Heart right ventricle (tissue), 16 donors: Measurements from ENCODE around the gene MINDY4. TPM values are rescaled to one million over a fixed set of nuclear protein-coding genes. Genes with fewer than 3 reads are reported as not detected.

Source experiments
- ATAC-seq, 8 donors: fragments of 200-7000 bp; cut with Tn5 transposase; one replicate each; pipeline ENCODE4 v1.9.1; 2020; ENCODE audit warnings: mild to moderate bottlenecking in 8 of 8, moderate library complexity in 8 of 8, moderate number of reproducible peaks in 1 of 8
- DNase-seq, 2 donors: peaks; one replicate each; pipeline ENCODE4 v3.0.0-alpha.2; 2020
- H3K27ac ChIP-seq, 10 donors: fragments of 200-600 bp; sonication (generic) in 2 of 10; one replicate each; pipeline versions ENCODE4 v1.5.0 to v1.8.0; 2020 to 2022; ENCODE audit warnings: mild to moderate bottlenecking in 3 of 10
- H3K27me3 ChIP-seq, 7 donors: fragments of 200-600 bp; one replicate each; pipeline ENCODE4 v1.8.0; 2021 to 2022; ENCODE audit warnings: mild to moderate bottlenecking in 2 of 7
- H3K36me3 ChIP-seq, 9 donors: fragments of 200-600 bp; sonication (generic) in 1 of 9; one replicate each; pipeline versions ENCODE4 v1.5.0 to v1.8.0; 2020 to 2022; ENCODE audit warnings: mild to moderate bottlenecking in 2 of 9
- H3K4me1 ChIP-seq, 9 donors: fragments of 200-600 bp; sonication (generic) in 1 of 9; one replicate each; pipeline versions ENCODE4 v1.5.0 to v1.8.0; 2020 to 2022; ENCODE audit warnings: mild to moderate bottlenecking in 4 of 9
- H3K4me3 ChIP-seq, 10 donors: fragments of 200-600 bp; sonication (generic) in 2 of 10; one replicate each; pipeline versions ENCODE4 v1.5.0 to v1.8.0; 2020 to 2022; ENCODE audit warnings: mild to moderate bottlenecking in 7 of 10, moderate library complexity in 2 of 10
- H3K9me3 ChIP-seq, 11 donors: fragments of 200-600 bp in 10 of 11; sonication (generic) in 2 of 11; one replicate each; pipeline versions ENCODE4 v1.5.0 to v1.8.0; 2013 to 2022; ENCODE audit warnings: mild to moderate bottlenecking in 2 of 11, control low read depth in 1 of 11, moderate library complexity in 1 of 11
- WGBS, 2 donors: extraction: QIAGEN DNeasy Blood & Tissue Kit; methylation state at CpG; one replicate each; pipeline ENCODE4 v1.1.7; 2013; ENCODE audit warnings: inconsistent platforms in 1 of 2; 5-methylcytosine and 5-hydroxymethylcytosine counted together
- intact Hi-C, 10 donors: fragments of 100-400 bp; cut with DNase I; formaldehyde crosslinking; loops; one replicate each; pipeline versions ENCODE4 v1.11.1 to v1.14.2; 2022
- polyA plus RNA-seq, 2 donors: library from polyadenylated mRNA; stranded (reverse); fragments of 200-250 nt; gene quantifications; one replicate each; pipeline ENCODE4 v1.2.3, GENCODE V29; 2013
- total RNA-seq, 10 donors: library from RNA; stranded (reverse); fragmentation: NEBNext Ultra II Directional in 3 of 10; extraction: Animal tissue kit (Norgen Biotek cat#: 25700) in 3 of 10; gene quantifications; one replicate each; pipeline versions ENCODE4 v1.2.1 to v1.2.4, GENCODE V29; 2021 to 2023
- TF ChIP-seq, protein P1 (sequence below), 9 donors: fragments of 200-600 bp; sonication (generic) in 2 of 9; IDR thresholded peaks; one replicate each; pipeline versions ENCODE4 v1.5.0 to v1.8.0; 2021 to 2022; ENCODE audit warnings: antibody characterized with exemption in 9 of 9, mild to moderate bottlenecking in 5 of 9, moderate library complexity in 1 of 9
- donor health status: Arrhythmogenic right ventricular cardiomyopathy.
- donor health status: ischemic (EF 13 %, LVEDD 7.1; RV severe dilation, severe dysfunction).
- donor health status: healthy with polysubstance abuse.
- donor health status: DM: no; HTN: yes; CAD: no.
- donor health status: DM: no; HTN: no; CAD: no.
- donor health status: ischemic (EF 25% LVEDD 6.9; RV normal size, moderate dysfunction).
- donor health status: ischemic (EF 25% LVEDD 5.7; RV mildly dilated, moderate dysfunction).
- donor health status: healthy.
- donor health status: DM: yes; HTN: yes; CAD: no.
- donor health status: Ischemic cardiomyopathy.
- donor health status: ischemic (EF 35%, LVEDD 5.7; RV mildly dilated, moderate dysfunction).
- donor health status: nonischemic (EF 11% LVEDD 7.7; RV severe dilation, severe dysfunction).
- donor health status: DM: yes; HTN: yes; CAD: no.
- donor health status: PGD.
- donor health status: ischemic (EF 29% LVEDD 5.4; RV normal size, mild dysfunction).
- donor health status: nonischemic (EF 23%, LVEDD 6.1; RV moderate dilation, normal function).

The MINDY4 gene
- total and polyA plus RNA-seq, 12 donors, result 1.9 to 5.4 (median 2.8) TPM

GRCh38 chr7:30849565-30849964, 78.3 kb downstream of the MINDY4 start:
- DNase-seq (no peak), ATAC-seq (no peak)
- Histone ChIP-seq H3K4me3 (no peak overlapping the region), H3K36me3 (peaks cover 0 to 17% (median 0%) of the 10 kb centered on the region in 9 donors), H3K27me3 (no peaks in the 10 kb centered on the region), H3K4me1 (peaks cover 3 to 65% (median 35%) of the 10 kb centered on the region in 9 donors), H3K27ac (no peak overlapping the region), H3K9me3 (no peaks in the 10 kb centered on the region)
- 81 to 83% methylated on average over 4 of the region's 4 CpGs for WGBS, 2 donors
- intact Hi-C loops, result no loop called here
- TF ChIP-seq, protein P1, sequence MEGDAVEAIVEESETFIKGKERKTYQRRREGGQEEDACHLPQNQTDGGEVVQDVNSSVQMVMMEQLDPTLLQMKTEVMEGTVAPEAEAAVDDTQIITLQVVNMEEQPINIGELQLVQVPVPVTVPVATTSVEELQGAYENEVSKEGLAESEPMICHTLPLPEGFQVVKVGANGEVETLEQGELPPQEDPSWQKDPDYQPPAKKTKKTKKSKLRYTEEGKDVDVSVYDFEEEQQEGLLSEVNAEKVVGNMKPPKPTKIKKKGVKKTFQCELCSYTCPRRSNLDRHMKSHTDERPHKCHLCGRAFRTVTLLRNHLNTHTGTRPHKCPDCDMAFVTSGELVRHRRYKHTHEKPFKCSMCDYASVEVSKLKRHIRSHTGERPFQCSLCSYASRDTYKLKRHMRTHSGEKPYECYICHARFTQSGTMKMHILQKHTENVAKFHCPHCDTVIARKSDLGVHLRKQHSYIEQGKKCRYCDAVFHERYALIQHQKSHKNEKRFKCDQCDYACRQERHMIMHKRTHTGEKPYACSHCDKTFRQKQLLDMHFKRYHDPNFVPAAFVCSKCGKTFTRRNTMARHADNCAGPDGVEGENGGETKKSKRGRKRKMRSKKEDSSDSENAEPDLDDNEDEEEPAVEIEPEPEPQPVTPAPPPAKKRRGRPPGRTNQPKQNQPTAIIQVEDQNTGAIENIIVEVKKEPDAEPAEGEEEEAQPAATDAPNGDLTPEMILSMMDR (IDR thresholded peaks at IDR 0.05), result no peak

- Histone ChIP-seq H3K9me3 (no peaks in the 10 kb centered on the region), H3K36me3 (peaks cover 0 to 25% (median 0%) of the 10 kb centered on the region in 9 donors), H3K27me3 (no peaks in the 10 kb centered on the region), H3K4me1 (peaks cover 3 to 59% (median 29%) of the 10 kb centered on the region in 9 donors), H3K4me3 (no peak overlapping the region), H3K27ac (no peak overlapping the region)
- ATAC-seq (no peak), DNase-seq (no peak)
- TF ChIP-seq, protein P1 (IDR thresholded peaks at IDR 0.05), result no peak
- 96 to 97% methylated on average over 17 of the region's 17 CpGs for whole genome bisulfite sequencing, 2 donors
- intact Hi-C loops, result no loop called here
Measured at GRCh38 chr7:30850426-30850825, 79.2 kb downstream of the MINDY4 start.

DNA sequence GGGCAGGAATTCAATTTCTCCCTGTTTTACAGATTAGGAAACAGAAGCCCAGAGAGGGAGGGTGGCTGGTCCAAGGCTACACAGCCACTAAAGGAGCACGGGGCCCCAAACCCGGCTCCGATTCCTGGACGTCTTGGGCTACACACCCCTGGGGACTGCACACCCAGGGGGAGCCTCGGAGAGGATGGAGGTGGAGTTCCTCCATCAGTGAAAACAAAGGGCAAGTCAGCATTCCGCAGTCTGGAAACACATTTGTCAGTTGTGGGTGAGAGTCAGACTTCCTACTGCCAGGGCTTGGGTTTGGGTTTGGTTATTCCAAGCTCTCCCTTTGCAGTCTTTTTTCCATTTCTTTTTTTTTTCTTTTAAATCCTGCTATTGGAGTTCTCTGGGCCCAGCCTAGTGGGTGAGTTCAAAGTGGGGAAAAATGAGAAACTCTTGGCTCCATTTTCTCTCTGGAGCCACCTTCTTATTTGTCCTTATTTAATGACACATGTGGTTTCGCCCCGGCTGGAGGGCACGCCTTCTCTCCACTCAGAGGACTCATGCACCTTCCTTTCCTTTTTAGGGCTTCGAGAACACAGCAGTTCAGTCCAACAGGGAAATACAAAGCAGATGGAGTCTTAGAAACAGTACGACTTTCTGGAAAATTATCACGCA, 80.6 kb downstream of the MINDY4 start:
- peak overlapping the region in 7 of 10 donors; percentile 35 to 71 (median 48) for H3K27ac ChIP-seq
- H3K36me3 ChIP-seq, result peaks cover 0 to 31% (median 0%) of the 10 kb centered on the region in 9 donors
- DNase-seq (no peak), ATAC-seq (peak in 6 of 8 donors; percentile 23 to 43 (median 30))
- H3K9me3 ChIP-seq, result no peaks in the 10 kb centered on the region
- intact Hi-C loops, result no loop called here
- no peaks in the 10 kb centered on the region for H3K27me3 ChIP-seq
- H3K4me3 ChIP-seq, result no peak overlapping the region
- peaks cover 3 to 46% (median 20%) of the 10 kb centered on the region in 9 donors for H3K4me1 ChIP-seq
- WGBS, 2 donors, result 61 to 72% methylated on average over 12 of the region's 12 CpGs
- TF ChIP-seq, protein P1 (IDR thresholded peaks at IDR 0.05), result no peak

DNA sequence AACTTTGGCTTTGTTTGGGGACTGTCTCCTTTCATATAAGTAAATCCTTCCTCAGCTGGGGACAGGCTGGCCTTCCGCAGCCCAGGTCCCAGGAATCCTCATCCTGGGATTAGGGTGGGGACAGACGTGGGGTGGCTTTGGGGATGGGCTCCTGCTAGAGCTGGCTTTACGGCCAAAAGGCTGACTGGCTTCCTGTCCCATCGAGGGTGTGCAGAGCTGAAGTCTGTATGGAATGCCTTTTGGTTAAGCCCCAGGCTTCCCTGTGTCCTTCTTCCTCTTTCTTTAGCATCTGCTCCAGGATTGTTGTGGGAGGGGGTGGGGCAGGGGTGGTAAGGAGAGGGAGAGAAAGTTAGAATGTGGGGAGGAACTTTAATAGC, 81.1 kb downstream of the MINDY4 start:
- Histone ChIP-seq H3K9me3 (no peaks in the 10 kb centered on the region), H3K27ac (peak overlapping the region in 7 of 10 donors; percentile 35 to 71 (median 48)), H3K4me1 (peaks cover 3 to 45% (median 20%) of the 10 kb centered on the region in 9 donors), H3K4me3 (no peak overlapping the region), H3K36me3 (peaks cover 0 to 35% (median 0%) of the 10 kb centered on the region in 9 donors), H3K27me3 (no peaks in the 10 kb centered on the region)
- ATAC-seq (peak in 5 of 8 donors; percentile 16 to 50 (median 40)), DNase-seq (no peak)
- TF ChIP-seq, protein P1 (IDR thresholded peaks at IDR 0.05), result no peak
- 53 to 63% methylated on average over 4 of the region's 4 CpGs for whole genome bisulfite sequencing, 2 donors
- intact Hi-C loops, result no loop called here
